K562 (cell line): Measurements from ENCODE around the gene ATP5F1D. TPM values are rescaled to one million over a fixed set of nuclear protein-coding genes. Genes with fewer than 3 reads are reported as not detected.
A peak's percentile ranks its signal among the peaks of the same experiment; 100 is the strongest.

Experiments
- ARID4B ChIP-seq: sonication (generic); formaldehyde crosslinking; IDR thresholded peaks from 2 replicates; pipeline ENCODE4 v1.8.0; 2022; ENCODE audit warnings: mild to moderate bottlenecking, missing genetic modification reagents
- BRD4 ChIP-seq: fragments of 200-600 bp; sonication (generic); IDR thresholded peaks from 2 replicates; pipeline ENCODE4 v1.6.1; 2017; ENCODE audit warnings: inconsistent platforms
- CREBBP ChIP-seq: IDR thresholded peaks from one replicate; pipeline ENCODE4 v1.6.1; 2012; ENCODE audit warnings: low read depth, mild to moderate bottlenecking, control low read depth, inconsistent platforms, low read length
- E2F5 ChIP-seq: sonication (generic); formaldehyde crosslinking; IDR thresholded peaks from 2 replicates; pipeline ENCODE4 v1.8.0; 2022; ENCODE audit warnings: mild to moderate bottlenecking, missing genetic modification reagents
- EP300 ChIP-seq: IDR thresholded peaks from 2 replicates; pipeline ENCODE4 v1.6.1; 2012; ENCODE audit warnings: low read length, improper control_type of control experiment
- FOXP1 ChIP-seq: sonication (generic); formaldehyde crosslinking; IDR thresholded peaks from 2 replicates; pipeline ENCODE4 v1.8.0; 2022; ENCODE audit warnings: mild to moderate bottlenecking, missing genetic modification reagents
- MXD1 ChIP-seq: fragments of 250-450 bp; sonication (Bioruptor Pico); IDR thresholded peaks from 2 replicates; pipeline ENCODE4 v1.8.0; 2021; ENCODE audit warnings: borderline replicate concordance, mild to moderate bottlenecking, moderate library complexity; ENCODE audit not compliant: poor library complexity, severe bottlenecking
- PTTG1 ChIP-seq: fragments of 450-650 bp; IDR thresholded peaks from 2 replicates; pipeline ENCODE4 v1.6.1; 2016; ENCODE audit warnings: low read depth, mild to moderate bottlenecking, missing genetic modification characterization, missing compliant biosample characterization
- SIN3A ChIP-seq, 2 experiments: fragments of 150-350 bp in 1 of 2; IDR thresholded peaks; 2 replicates each; pipeline ENCODE4 v1.6.1; 2011 to 2016; ENCODE audit warnings: borderline replicate concordance in 2 of 2, low read depth in 2 of 2, low read length in 2 of 2, mild to moderate bottlenecking in 2 of 2, moderate library complexity in 2 of 2; ENCODE audit not compliant: control insufficient read depth in 1 of 2
- SMAD4 ChIP-seq: fragments of 250-450 bp; sonication (Bioruptor Pico); conservative IDR thresholded peaks from 2 replicates; pipeline ENCODE4 v1.8.0; 2021; ENCODE audit warnings: inconsistent platforms, mild to moderate bottlenecking, moderate library complexity
- SP1 ChIP-seq: sonication (generic); formaldehyde crosslinking; IDR thresholded peaks from 2 replicates; pipeline ENCODE4 v1.8.1; 2022; ENCODE audit warnings: mild to moderate bottlenecking, missing genetic modification reagents
- ZNF197 ChIP-seq: fragments of 200-800 bp; sonication (Bioruptor generic); IDR thresholded peaks from 2 replicates; pipeline ENCODE4 v1.6.1; 2016; ENCODE audit warnings: low read depth, missing genetic modification characterization, missing compliant biosample characterization
- ZNF280A ChIP-seq: fragments of 450-650 bp; IDR thresholded peaks from 2 replicates; pipeline ENCODE4 v1.6.1; 2018; ENCODE audit warnings: mild to moderate bottlenecking, low read depth; ENCODE audit not compliant: partially characterized antibody
- ZNF282 ChIP-seq: sonication (generic); formaldehyde crosslinking; IDR thresholded peaks from 2 replicates; pipeline ENCODE4 v1.8.1; 2023; ENCODE audit warnings: missing genetic modification reagents
- ZNF589 ChIP-seq: fragments of 200-800 bp; sonication (Bioruptor generic); IDR thresholded peaks from 2 replicates; pipeline ENCODE4 v1.6.1; 2016; ENCODE audit warnings: low read depth, missing genetic modification characterization, missing compliant biosample characterization
- ZNF740 ChIP-seq, 3 experiments: fragments of 200-800 bp in 1 of 3; sonication (Bioruptor generic) in 1 of 3; sonication (generic) in 1 of 3; formaldehyde crosslinking in 1 of 3; IDR thresholded peaks; 2 replicates each; pipeline versions ENCODE4 v1.6.1 to v1.8.0; 2016 to 2022; ENCODE audit warnings: mild to moderate bottlenecking in 2 of 3, missing compliant biosample characterization in 2 of 3, missing genetic modification characterization in 2 of 3, missing genetic modification reagents in 1 of 3
- ZNF75A ChIP-seq: fragments of 450-650 bp; formaldehyde crosslinking; IDR thresholded peaks from 2 replicates; pipeline ENCODE4 v1.4.0; 2020; ENCODE audit warnings: mild to moderate bottlenecking
- polyA plus RNA-seq, 8 experiments: library from polyadenylated mRNA; depleted of rRNA in 4 of 8; stranded (reverse) in 5 of 8; unstranded in 3 of 8; fragments of >200 nt; fragmentation: Nextera tagmentation in 2 of 8; fragmentation: Illumina TruSeq in 1 of 8; extraction: Ambion mirVana in 2 of 8; extraction: Trizol in 1 of 8; gene quantifications; 2 replicates each; pipeline versions ENCODE4 v1.2.1 to v1.2.3, GENCODE V29; 2011 to 2014; ENCODE audit warnings: inconsistent platforms in 1 of 8, missing spikeins in 1 of 8
- total RNA-seq, 7 experiments: library from RNA; depleted of rRNA in 6 of 7; stranded (reverse); fragments of >200 nt in 6 of 7; fragmentation: Illumina TruSeq in 2 of 7; extraction: Trizol in 2 of 7; gene quantifications; 2 replicates each; pipeline versions ENCODE4 v1.2.1 to v1.2.3, GENCODE V29; 2011 to 2021; ENCODE audit warnings: low replicate concordance in 1 of 7

Gene ATP5F1D
- total and polyA plus RNA-seq, 9 of the 15 experiments (the other 6 are each of a cell fraction or from before 2014, with no cell fraction given), result 3.9 to 409 (median 36.8) TPM

- TF ChIP-seq ZNF740 (CRISPR knock-in tag; IDR thresholded peaks at IDR 0.05), result peak; percentile 99
- peak in 1 of 2 experiments; percentile 93; a peak in 2 of 4 replicates for TF ChIP-seq ZNF740 (tag; IDR thresholded peaks at IDR 0.05)
- TF ChIP-seq ZNF75A (CRISPR knock-in tag), result no peak
- TF ChIP-seq SP1, result peak; percentile 68
- TF ChIP-seq ARID4B (CRISPR knock-in tag), result peak; percentile 95
- no peak for TF ChIP-seq BRD4
- no peak for TF ChIP-seq MXD1 (CRISPR knock-in tag)
- no peak for TF ChIP-seq FOXP1 (CRISPR knock-in tag)
- no peak for TF ChIP-seq CREBBP
- no peak for TF ChIP-seq E2F5 (CRISPR knock-in tag)
- no peak; the same call in 1 of the 2 replicates for TF ChIP-seq ZNF589 (CRISPR knock-in tag)
- no peak for TF ChIP-seq ZNF282 (CRISPR knock-in tag)
- TF ChIP-seq ZNF197 (CRISPR knock-in tag), result no peak
- no peak for TF ChIP-seq PTTG1 (tag)
- TF ChIP-seq SIN3A (IDR thresholded peaks at IDR 0.05; ENCODE audit: borderline replicate concordance in 2 of 2, control insufficient read depth in 1 of 2, low read depth in 2 of 2, low read length in 2 of 2), result peak; percentile 58 to 73; a peak in 3 of 4 replicates
- no peak for TF ChIP-seq ZNF280A
- 0 out of 2 replicates have a peak, but pooled peaks have one; percentile 20 for TF ChIP-seq EP300
- peak; percentile 87; the same call in 1 of the 2 replicates for TF ChIP-seq SMAD4 (CRISPR knock-in tag)
These were observed 6.7 kb downstream of the ATP5F1D start, which contains the start of gene MIDN (continued) for GRCh38 chr19:1248139-1248785.
